RKO (cell line): ENCODE results near the gene THSD7A.
A peak's percentile ranks its signal among the peaks of the same experiment; 100 is the strongest.

Source experiments
- DNase-seq: peaks from one replicate; pipeline ENCODE4 v3.0.0-alpha.2; 2016; ENCODE audit warnings: low spot score

The THSD7A gene

DNA sequence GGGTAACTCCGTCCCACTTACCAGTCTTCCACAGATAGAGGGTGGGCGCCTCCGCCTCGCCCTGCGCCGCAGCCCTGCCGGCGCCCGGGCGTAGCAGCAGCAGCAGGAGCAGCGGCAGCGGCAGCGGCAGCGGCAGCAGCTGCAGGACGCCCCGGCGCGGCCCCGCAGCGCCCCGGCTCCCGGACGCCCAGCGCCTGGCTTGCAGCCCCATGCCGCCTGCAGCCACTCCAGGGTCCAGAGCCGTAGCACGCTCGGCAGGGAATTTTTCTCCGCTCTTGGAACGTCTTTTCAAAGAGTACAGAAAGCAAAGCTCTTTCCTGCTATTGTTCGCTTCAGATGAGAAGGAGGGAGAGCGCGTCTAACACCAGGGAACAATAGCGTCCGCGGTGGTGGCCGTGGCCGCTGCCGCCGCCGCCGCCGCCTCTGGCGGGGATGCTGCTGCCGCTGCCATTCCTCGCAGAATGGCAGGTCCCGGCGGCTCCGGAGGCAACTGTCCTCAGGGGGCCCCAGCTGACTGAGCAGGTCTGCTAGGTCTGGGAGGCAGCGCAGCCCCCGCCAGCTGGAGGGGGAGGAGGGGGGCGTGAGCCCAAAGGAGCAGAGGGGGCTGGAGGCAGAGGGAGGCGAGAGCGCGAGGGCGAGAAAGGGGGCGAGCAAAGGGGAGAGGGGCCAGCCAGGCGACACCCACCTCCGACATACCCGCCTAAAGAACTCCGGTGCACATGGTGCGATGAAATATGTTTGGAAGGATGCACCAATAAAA is at the start of gene THSD7A:
Gene THSD7A (minus strand): TSS at position 463 of the 760 bp plus-strand sequence. CDS start 252 bp downstream, at position 211.
- DNase-seq = no peak

DNA sequence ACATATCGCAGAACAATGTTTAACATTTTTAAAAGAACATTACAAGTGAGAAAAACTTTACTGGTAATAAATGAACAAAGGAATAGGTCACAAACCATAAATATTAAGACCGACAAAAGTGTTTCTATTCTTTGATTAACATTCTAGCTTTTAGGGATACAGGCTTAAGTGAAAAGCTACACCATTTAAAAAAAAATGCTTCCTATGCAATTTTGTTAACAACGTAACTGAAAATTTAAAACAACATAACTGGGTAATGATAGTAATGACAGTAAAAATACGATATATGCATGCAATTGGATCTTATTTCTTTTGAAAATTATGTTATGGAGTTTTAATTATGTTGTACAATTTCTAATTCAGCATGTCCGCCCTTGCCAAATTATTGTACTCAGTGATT is 49.7 kb upstream of the THSD7A start:
- DNase-seq = no peak

GRCh38 chr7:11875635-11876034 is 43.6 kb upstream of the THSD7A start:
- DNase-seq = no peak

DNA sequence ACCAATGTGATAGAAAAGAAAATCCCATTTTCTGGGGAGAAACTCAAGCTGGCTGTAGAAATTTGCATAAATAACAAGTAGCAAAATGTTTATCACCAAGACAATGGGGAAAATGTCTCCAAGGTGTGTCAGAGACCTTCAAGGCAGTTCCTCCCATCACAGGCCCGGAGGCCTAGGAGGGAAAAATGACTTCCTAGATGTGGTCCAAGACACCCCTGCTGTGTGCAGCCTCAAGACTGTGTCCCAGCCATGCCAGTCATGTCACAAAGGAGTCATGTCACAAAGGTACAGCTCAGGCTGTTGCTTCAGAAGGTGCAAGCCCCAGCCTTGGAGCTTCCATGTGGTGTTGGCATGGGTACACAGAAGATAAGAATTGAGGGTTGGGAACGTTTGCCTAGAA is 33.7 kb upstream of the THSD7A start:
- no peak for DNase-seq

DNA sequence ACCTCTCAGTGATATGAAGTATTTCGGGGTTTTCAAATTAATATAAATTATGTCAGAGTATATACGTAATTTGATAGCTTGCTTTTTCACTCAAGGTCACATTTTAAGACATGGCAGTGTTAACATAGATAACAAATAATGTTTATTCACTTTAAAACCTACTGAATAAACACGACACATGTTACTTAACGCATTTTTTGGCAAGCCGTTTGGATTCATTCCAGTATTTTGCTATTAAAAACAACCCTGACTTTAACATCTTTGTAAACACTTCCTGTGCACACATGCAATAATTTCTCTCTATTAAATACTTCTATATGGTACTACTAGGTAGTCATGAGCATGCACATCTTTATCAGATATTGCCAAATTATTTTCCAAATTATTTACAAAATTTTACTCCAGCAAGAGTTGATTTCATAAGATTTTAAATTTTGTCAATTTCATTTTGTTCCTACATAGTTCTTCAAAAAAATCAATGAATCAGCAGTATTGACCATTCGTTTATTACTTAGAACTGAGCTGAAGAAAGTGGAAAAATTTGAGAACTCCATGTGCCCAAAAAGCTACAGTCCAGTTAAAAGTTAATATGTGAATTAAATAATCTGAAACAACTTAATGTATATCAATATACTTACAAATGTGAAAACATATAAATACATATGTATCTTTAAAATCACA is 26.8 kb upstream of the THSD7A start:
- no peak for DNase-seq

DNA sequence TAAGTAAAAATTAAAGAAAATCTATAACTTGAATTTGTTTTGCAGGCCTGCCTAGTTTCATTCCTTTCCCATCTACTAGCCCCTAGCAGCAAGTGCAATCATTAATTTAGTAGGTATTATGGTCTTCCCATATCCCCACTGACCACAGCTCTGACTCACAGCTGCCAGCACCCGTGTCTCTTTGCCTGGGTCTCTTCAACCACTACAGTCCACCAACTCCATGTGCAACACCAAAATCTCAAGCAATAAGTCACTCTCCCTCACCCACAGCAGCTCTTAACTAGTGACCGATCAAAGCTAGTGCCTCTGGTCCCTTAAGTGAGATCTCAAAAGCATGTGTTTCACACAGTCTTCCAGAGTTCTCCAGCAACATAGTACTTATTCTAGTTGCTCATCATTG is 26.0 kb upstream of the THSD7A start:
- DNase-seq = no peak

DNA sequence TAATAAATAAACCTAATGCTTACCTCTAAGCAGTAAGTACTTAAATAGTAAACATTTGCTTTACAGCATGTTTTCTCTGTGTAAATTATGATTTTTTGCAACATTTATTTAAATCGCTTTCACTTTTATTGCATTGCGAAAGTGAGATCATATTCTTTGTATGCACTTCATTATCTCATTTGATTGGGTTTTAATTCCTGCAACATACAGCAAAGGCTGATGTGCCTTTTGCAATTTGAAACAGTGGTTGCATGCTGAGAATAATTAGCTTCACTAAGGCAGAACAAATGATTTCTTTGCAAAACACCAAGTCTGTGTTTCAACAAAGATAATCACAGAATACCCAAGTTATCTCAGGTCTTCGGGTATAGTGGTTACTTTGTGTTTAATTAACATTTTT is 16.3 kb upstream of the THSD7A start:
- DNase-seq = no peak

- no peak for DNase-seq
These were observed 15.3 kb upstream of the THSD7A start for GRCh38 chr7:11847336-11847735.

GRCh38 chr7:11846361-11846955 is 14.5 kb upstream of the THSD7A start:
- no peak for DNase-seq

- peak; percentile 6 for DNase-seq
These were observed 11.2 kb upstream of the THSD7A start for GRCh38 chr7:11843113-11843765.

- DNase-seq = no peak
These were observed 9.7 kb upstream of the THSD7A start for GRCh38 chr7:11841657-11842056.

GRCh38 chr7:11835260-11835659 is 3.3 kb upstream of the THSD7A start:
- peak; percentile 3 for DNase-seq

GRCh38 chr7:11833431-11833830 is 1.4 kb upstream of the THSD7A start:
- no peak for DNase-seq

DNA sequence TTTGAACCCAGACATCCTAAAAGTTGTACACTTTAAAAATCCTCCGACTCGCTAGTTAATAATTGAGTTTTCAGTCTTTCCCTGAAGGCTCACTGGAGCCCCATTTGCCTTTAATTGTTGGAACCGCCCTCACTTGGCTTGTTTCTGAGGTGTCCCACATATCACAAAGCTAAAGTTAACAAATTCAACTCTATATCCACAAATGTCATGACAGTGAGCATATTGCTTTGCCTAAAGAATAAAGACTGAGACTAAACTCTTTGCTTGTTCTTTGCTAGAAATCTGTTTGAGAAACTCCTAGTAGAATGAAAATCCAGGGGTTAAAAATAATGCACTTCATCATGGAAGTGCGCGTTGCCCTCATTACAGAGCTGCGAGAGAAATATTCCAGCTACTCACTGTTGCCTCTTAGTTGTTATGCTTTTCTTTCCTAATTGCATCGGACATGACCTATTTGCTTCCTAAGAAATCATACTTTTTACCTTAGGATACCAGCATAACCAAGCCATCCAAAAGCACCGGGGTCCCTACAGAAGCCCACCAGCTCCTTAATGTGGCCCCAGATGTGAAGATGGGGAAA is 752 bp downstream of the THSD7A start:
- DNase-seq = no peak

- no peak for DNase-seq
These were observed 1.3 kb downstream of the THSD7A start for GRCh38 chr7:11830582-11831155.

DNA sequence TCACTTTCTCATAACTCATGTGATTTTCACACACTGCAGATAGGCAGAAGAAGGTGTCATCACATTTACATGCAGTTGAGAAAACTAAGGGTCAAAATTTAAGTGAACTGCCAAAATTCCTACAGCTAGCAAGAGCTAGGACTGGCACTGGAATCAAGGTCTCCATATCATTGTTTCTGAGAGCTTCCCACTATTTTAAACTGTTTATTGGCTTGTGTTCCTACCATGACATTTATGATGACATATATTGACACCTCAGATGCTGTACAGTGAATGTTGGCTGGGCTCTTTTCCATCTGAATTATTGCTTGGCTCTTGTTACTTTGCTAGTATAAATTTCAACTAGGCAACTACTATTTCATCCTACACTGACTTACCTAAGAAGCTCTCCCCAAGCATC is 2.0 kb downstream of the THSD7A start:
- DNase-seq = no peak

- no peak for DNase-seq
These were observed 12.1 kb downstream of the THSD7A start for GRCh38 chr7:11819947-11820346.

DNA sequence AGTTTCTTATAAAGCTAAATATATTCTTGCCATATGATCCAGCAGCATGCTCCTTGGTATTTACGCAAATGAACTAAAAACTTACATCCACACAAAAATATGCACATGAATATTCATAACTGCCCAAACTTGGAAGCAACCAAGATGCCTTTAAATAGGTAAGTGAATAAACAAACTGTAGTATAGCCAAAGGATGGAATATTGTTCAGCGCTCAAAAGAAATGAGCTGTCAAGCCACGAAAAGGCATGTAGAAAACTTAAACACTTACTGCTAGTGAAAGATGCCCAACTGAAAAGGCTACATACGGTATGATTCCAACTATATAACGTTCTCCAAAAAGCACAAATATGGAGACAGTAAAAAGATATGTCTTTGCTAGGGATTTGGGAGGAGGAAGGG is 12.7 kb downstream of the THSD7A start:
- DNase-seq = no peak

- no peak for DNase-seq
These were observed 13.7 kb downstream of the THSD7A start for GRCh38 chr7:11818281-11818680.

- no peak for DNase-seq
These were observed 14.8 kb downstream of the THSD7A start for GRCh38 chr7:11817111-11817740.

GRCh38 chr7:11811709-11812108 is 20.3 kb downstream of the THSD7A start:
- no peak for DNase-seq
